ENCODE results near the gene AMER2. TPM values are rescaled to one million over a fixed set of nuclear protein-coding genes. Genes with fewer than 3 reads are reported as not detected.

Gene AMER2
- total and polyA plus RNA-seq, 11 donors = not detected

- Histone ChIP-seq H3K36me3 (no peaks in the 10 kb centered on the region), H3K27me3 (peaks cover 0 to 25% (median 0%) of the 10 kb centered on the region in 9 donors), H3K9me3 (peaks cover 0 to 3% (median 0%) of the 10 kb centered on the region in 12 donors), H3K4me1 (no peaks in the 10 kb centered on the region), H3K27ac (no peak overlapping the region), H3K4me3 (no peak overlapping the region)
- DNase-seq (no peak), ATAC-seq (no peak)
- TF ChIP-seq POLR2A (IDR thresholded peaks at IDR 0.05) (no peak), CTCF (IDR thresholded peaks at IDR 0.05) (no peak)
- 73 to 81% (median 80%) methylated on average over 3 of the region's 3 CpGs for WGBS, 4 donors
- intact Hi-C loops (cut with DNase I) = loop anchor here in 1 of 10 donors (2.0 kb wide), 1 partner anchor 51 kb away; no protein-coding TSS in a partner anchor
Observed at GRCh38 chr13:25181597-25181996, 9.5 kb upstream of the AMER2 start.

- intact Hi-C loops (cut with DNase I) = loop anchor here in 1 of 10 donors (2.0 kb wide), 1 partner anchor 52 kb away; no protein-coding TSS in a partner anchor
- H3K36me3 ChIP-seq = no peaks in the 10 kb centered on the region
- peaks cover 0 to 3% (median 0%) of the 10 kb centered on the region in 12 donors for H3K9me3 ChIP-seq
- H3K4me3 ChIP-seq = no peak overlapping the region
- ATAC-seq (no peak), DNase-seq (no peak)
- no peak overlapping the region for H3K27ac ChIP-seq
- H3K27me3 ChIP-seq = peaks cover 0 to 28% (median 1%) of the 10 kb centered on the region in 9 donors
- TF ChIP-seq CTCF (IDR thresholded peaks at IDR 0.05) (no peak), POLR2A (IDR thresholded peaks at IDR 0.05) (no peak)
- no peaks in the 10 kb centered on the region for H3K4me1 ChIP-seq
- 48 to 58% (median 53%) methylated on average over 3 of the region's 3 CpGs for WGBS, 4 donors
Observed at GRCh38 chr13:25180775-25181537, 8.9 kb upstream of the AMER2 start.

GRCh38 chr13:25179832-25180774, 8.0 kb upstream of the AMER2 start:
- no peak for DNase-seq
- H3K27me3 ChIP-seq = peaks cover 0 to 32% (median 10%) of the 10 kb centered on the region in 9 donors
- no peak overlapping the region for H3K4me3 ChIP-seq
- 59 to 70% (median 65%) methylated on average over 18 of the region's 18 CpGs for WGBS, 4 donors
- intact Hi-C loops (cut with DNase I) = loop anchor here in 1 of 10 donors (2.0 kb wide), 1 partner anchor 53 kb away; no protein-coding TSS in a partner anchor
- H3K36me3 ChIP-seq = no peaks in the 10 kb centered on the region
- ATAC-seq = no peak
- no peaks in the 10 kb centered on the region for H3K4me1 ChIP-seq
- peaks cover 0 to 3% (median 0%) of the 10 kb centered on the region in 12 donors for H3K9me3 ChIP-seq
- H3K27ac ChIP-seq = no peak overlapping the region
- TF ChIP-seq CTCF (IDR thresholded peaks at IDR 0.05) (no peak), POLR2A (IDR thresholded peaks at IDR 0.05) (no peak)

GRCh38 chr13:25179011-25179410, 6.9 kb upstream of the AMER2 start:
- Histone ChIP-seq H3K4me1 (no peaks in the 10 kb centered on the region), H3K4me3 (no peak overlapping the region), H3K36me3 (no peaks in the 10 kb centered on the region), H3K27me3 (peaks cover 0 to 39% (median 12%) of the 10 kb centered on the region in 9 donors), H3K9me3 (peaks cover 0 to 3% (median 0%) of the 10 kb centered on the region in 12 donors), H3K27ac (no peak overlapping the region)
- no peak for TF ChIP-seq POLR2A (IDR thresholded peaks at IDR 0.05)
- TF ChIP-seq CTCF (IDR thresholded peaks at IDR 0.05) = no peak
- intact Hi-C loops (cut with DNase I) = no loop called here
- no peak for DNase-seq
- 79 to 89% (median 85%) methylated on average over 3 of the region's 3 CpGs for WGBS, 4 donors
- ATAC-seq = no peak

Measured in heart left ventricle (tissue), 16 donors.